Measurements from ENCODE around the gene GLB1L2.

The GLB1L2 gene

DNA sequence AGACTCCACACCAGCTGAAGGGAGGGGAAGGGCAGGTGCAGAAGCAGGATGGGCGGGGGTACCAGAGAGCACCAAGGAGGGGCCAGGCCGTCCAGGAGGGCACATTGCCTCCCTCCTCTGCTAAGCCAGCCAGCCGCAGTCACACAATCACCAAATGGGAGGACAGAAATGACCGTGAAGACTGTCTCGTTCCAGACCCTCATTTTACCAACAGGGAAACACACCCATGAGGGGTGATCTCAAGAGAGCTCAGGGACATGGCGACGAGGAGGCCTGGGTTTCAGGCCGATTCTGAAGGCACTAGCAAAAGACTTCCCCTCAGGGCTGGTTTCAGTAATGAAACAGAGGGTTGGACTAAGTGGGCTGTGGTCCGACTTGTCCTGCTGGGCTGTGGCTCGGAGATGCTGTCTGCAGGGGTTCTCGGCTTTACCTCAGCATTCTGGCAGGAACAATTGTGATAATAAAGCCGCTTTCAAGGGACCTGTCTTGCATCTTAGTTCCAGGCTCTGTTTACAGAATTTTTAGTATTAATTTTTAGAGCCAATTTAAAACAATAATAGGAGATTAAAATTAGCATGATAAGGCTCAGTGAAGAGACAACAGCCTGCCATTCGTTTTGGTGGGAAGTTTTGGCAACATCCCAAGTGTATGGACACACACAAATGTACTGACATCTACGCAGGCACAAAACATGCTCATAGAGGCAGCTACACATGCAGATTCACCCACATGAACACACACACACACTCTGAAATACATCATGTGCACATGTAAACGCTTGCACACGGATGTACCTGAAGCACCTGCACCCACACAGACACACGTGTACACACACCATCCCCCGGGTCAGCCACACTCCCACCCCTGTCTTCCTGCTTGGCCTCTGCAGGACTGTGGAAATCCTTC lies 82.3 kb downstream of the GLB1L2 start:
- no peaks in the 10 kb centered on the region for H3K36me3 ChIP-seq (ENCODE audit: insufficient read depth, low read length)
- peaks cover 43% of the 10 kb centered on the region for H3K4me1 ChIP-seq (ENCODE audit: insufficient read depth, low read length)
- no peak overlapping the region for H2AFZ ChIP-seq (ENCODE audit: low read depth, low read length)
- H3K27me3 ChIP-seq (ENCODE audit: insufficient read depth, low read length) = no peaks in the 10 kb centered on the region
- H3K4me3 ChIP-seq (ENCODE audit: low read length) = no peak overlapping the region
- H3K9me3 ChIP-seq (ENCODE audit: low read length) = no peaks in the 10 kb centered on the region

DNA sequence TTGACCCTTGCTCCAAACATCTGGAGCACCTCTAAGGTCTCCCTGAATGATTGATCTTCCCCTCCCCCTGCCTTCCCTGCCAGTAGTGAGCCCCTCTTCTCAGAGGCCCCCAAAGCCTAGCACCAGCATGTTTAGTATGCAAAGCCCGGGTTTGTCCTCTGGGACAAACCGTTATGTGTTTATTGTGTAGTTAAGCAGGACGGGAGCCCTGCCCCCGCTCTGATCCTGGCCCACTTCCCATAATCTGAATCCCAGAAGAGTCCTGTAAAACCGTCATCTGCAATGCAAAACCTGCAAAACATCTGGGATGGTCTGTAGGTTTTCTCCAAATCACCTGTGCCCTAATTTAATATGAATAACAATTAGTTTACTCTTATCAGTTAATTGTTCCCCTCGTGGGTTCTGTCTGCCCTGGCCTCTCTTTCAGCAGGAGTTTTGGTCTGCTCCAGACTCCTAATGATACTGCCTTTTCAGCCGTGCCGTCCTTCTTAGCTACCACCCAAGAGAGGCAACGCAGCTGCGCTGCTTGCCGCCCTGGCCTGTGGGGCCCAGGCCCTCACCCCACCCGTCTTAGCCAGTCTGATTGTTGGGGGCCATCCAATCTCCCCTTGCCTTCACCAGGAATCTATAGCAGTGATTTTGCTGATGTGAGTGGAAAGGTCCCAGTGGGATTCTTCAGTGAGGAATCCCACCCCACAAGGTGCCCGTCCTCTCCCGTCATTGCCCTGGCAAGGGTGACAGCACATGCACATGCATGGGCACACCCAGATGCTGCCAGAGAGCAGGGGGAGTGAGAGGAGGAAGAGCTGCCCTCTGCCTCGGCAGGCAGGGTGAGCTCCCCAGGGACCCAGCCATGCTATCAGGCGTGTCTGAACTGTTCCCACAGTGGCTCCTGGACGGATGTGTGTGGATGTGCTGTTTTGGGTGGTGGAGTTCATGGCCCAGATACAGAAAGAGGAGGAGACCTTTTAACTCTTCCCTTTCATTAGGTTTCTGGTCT lies 83.3 kb downstream of the GLB1L2 start:
- H2AFZ ChIP-seq (ENCODE audit: low read depth, low read length) = no peak overlapping the region
- no peaks in the 10 kb centered on the region for H3K9me3 ChIP-seq (ENCODE audit: low read length)
- H3K4me1 ChIP-seq (ENCODE audit: insufficient read depth, low read length) = peaks cover 33% of the 10 kb centered on the region
- no peaks in the 10 kb centered on the region for H3K36me3 ChIP-seq (ENCODE audit: insufficient read depth, low read length)
- no peaks in the 10 kb centered on the region for H3K27me3 ChIP-seq (ENCODE audit: insufficient read depth, low read length)
- no peak overlapping the region for H3K4me3 ChIP-seq (ENCODE audit: low read length)

- H3K27me3 ChIP-seq (ENCODE audit: insufficient read depth, low read length) = no peaks in the 10 kb centered on the region
- no peak overlapping the region for H3K4me3 ChIP-seq (ENCODE audit: low read length)
- no peak overlapping the region for H2AFZ ChIP-seq (ENCODE audit: low read depth, low read length)
- peaks cover 21% of the 10 kb centered on the region for H3K4me1 ChIP-seq (ENCODE audit: insufficient read depth, low read length)
- no peaks in the 10 kb centered on the region for H3K36me3 ChIP-seq (ENCODE audit: insufficient read depth, low read length)
- H3K9me3 ChIP-seq (ENCODE audit: low read length) = no peaks in the 10 kb centered on the region
These were observed 84.9 kb downstream of the GLB1L2 start for GRCh38 chr11:134416726-134417125.

DNA sequence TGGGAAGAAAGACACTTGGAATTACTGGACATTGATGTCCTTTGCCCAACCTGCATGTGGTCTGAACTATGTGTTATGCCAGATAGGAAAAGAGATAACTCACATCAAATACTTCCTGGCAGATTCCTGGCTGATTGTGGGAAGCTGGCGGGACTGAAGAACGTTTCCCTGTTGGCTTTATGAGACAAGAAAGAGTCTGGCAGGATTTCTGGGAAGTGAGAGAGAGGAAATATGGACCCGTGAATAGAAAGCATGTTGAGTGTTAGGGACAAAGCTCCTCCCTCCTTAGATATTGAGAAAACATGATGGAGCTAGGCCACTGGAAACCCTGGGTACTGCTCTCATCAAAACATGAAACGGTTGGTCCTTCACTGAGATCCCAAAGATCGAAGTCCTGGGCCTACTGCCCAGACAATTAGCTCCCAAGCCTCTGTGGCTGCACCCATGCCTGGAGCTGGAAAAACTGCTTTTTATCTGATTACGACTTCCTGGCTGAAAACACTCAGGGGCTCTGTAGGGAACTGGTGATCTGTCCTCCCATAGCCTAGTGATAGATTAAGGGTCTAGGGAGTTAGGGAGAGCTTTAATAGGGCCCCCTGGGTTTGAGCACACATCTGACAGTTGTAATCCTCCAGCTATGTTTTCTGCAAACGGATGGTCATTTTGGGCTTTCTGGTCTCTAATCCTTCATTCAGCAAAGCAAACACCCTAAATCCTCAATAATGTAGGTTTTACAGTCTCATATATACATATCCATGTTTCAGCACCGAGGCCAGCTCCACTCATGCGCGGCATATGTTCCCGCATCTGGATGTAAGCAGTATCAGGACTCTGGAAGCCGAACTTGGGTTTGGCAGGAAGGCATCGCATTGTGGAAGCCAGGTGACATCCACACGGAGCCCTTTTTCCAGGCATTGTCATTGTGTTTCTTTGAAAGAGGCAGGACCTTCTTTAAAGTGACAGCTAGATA lies 86.4 kb downstream of the GLB1L2 start:
- no peak overlapping the region for H2AFZ ChIP-seq (ENCODE audit: low read depth, low read length)
- no peaks in the 10 kb centered on the region for H3K27me3 ChIP-seq (ENCODE audit: insufficient read depth, low read length)
- peaks cover 17% of the 10 kb centered on the region for H3K4me1 ChIP-seq (ENCODE audit: insufficient read depth, low read length)
- no peak overlapping the region for H3K4me3 ChIP-seq (ENCODE audit: low read length)
- H3K36me3 ChIP-seq (ENCODE audit: insufficient read depth, low read length) = no peaks in the 10 kb centered on the region
- no peaks in the 10 kb centered on the region for H3K9me3 ChIP-seq (ENCODE audit: low read length)

DNA sequence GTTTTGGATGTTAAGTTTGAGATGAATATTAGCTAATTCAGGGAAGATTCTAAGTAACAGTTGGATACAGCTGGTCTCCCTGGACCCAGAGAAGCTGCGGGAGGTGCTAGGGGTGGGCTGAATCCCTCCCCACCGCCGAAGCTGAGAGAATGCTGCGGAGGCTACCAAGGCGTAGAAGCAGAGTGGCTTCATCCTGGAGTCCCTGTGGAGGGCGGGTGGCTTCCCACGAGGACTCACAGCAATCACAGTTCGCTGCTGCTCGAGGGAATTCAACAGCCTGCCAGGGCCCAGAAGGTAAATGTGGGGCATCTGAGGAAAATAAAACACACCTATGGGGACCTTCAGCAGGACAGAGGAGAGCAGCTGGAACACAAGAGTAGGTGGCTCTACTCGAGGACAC lies 91.3 kb downstream of the GLB1L2 start:
- no peaks in the 10 kb centered on the region for H3K36me3 ChIP-seq (ENCODE audit: insufficient read depth, low read length)
- H3K9me3 ChIP-seq (ENCODE audit: low read length) = no peaks in the 10 kb centered on the region
- no peaks in the 10 kb centered on the region for H3K4me1 ChIP-seq (ENCODE audit: insufficient read depth, low read length)
- no peak overlapping the region for H2AFZ ChIP-seq (ENCODE audit: low read depth, low read length)
- H3K4me3 ChIP-seq (ENCODE audit: low read length) = no peak overlapping the region
- no peaks in the 10 kb centered on the region for H3K27me3 ChIP-seq (ENCODE audit: insufficient read depth, low read length)

DNA sequence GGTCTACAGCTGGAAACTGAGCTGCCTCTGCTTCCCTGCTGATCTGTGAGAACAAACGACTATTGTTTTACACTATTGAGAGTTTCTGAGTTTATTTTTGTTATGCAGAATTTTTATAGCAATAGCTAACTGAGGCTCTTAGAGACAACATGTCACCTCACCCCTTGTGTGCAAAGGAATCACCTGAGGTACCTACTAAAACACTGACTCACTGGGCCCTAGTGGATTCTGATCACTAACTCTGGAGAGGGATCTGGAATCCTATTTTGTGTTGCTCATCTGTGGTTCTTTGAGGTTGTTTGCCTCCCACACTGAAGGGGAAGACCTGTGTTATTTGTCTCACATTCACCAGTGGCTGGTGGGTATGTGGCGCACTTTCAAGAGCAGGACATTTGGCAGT lies 93.6 kb downstream of the GLB1L2 start:
- H3K27me3 ChIP-seq (ENCODE audit: insufficient read depth, low read length) = no peaks in the 10 kb centered on the region
- H3K4me3 ChIP-seq (ENCODE audit: low read length) = no peak overlapping the region
- H3K4me1 ChIP-seq (ENCODE audit: insufficient read depth, low read length) = peaks cover 6% of the 10 kb centered on the region
- no peaks in the 10 kb centered on the region for H3K9me3 ChIP-seq (ENCODE audit: low read length)
- no peak overlapping the region for H2AFZ ChIP-seq (ENCODE audit: low read depth, low read length)
- H3K36me3 ChIP-seq (ENCODE audit: insufficient read depth, low read length) = no peaks in the 10 kb centered on the region

Data from neuron (in vitro differentiated cells).